Hypothalamus (tissue), 51 donors: Measurements from ENCODE around the gene MTG1.

ENCODE experiments used
- DNase-seq, 51 donors: peaks; one replicate each; lab custom pipeline; 2025; lab: John Stamatoyannopoulos, UW

MTG1 gene

GRCh38 chr10:133444342-133445267 is 50.6 kb downstream of the MTG1 start:
- DNase-seq: no peak

GRCh38 chr10:133445268-133445732 is 51.3 kb downstream of the MTG1 start:
- no peak for DNase-seq

GRCh38 chr10:133445751-133446708 is 52.1 kb downstream of the MTG1 start:
- no peak for DNase-seq

- DNase-seq: no peak
Measured at GRCh38 chr10:133446979-133447378, 53.0 kb downstream of the MTG1 start.

- no peak for DNase-seq
Measured at GRCh38 chr10:133448120-133448519, 54.2 kb downstream of the MTG1 start.

GRCh38 chr10:133451346-133451745 is 57.4 kb downstream of the MTG1 start:
- no peak for DNase-seq

GRCh38 chr10:133452453-133452852 is 58.5 kb downstream of the MTG1 start:
- no peak for DNase-seq

GRCh38 chr10:133453516-133454203 is 59.7 kb downstream of the MTG1 start, which contains the start of gene SCART1:
Gene SCART1 (plus strand): TSS chr10:133453945. CDS start chr10:133453998, 53 bp downstream.
- DNase-seq: no peak

- DNase-seq: no peak
Measured at GRCh38 chr10:133454204-133454893, 60.4 kb downstream of the MTG1 start.

GRCh38 chr10:133455196-133455595 is 61.2 kb downstream of the MTG1 start:
- no peak for DNase-seq

- no peak for DNase-seq
Measured at GRCh38 chr10:133455611-133456031, 61.7 kb downstream of the MTG1 start.

- DNase-seq: no peak
Measured at GRCh38 chr10:133456041-133456951, 62.3 kb downstream of the MTG1 start.

- no peak for DNase-seq
Measured at GRCh38 chr10:133457100-133457841, 63.3 kb downstream of the MTG1 start.

- no peak for DNase-seq
Measured at GRCh38 chr10:133458021-133458709, 64.2 kb downstream of the MTG1 start.

- DNase-seq: no peak
Measured at GRCh38 chr10:133458710-133459453, 64.9 kb downstream of the MTG1 start.

GRCh38 chr10:133459454-133460207 is 65.7 kb downstream of the MTG1 start:
- no peak for DNase-seq
